Myometrial cell (primary cell): ENCODE results near the gene LYPD3. TPM values are rescaled to one million over a fixed set of nuclear protein-coding genes. Genes with fewer than 3 reads are reported as not detected.

Source experiments
- total RNA-seq: library from RNA; depleted of rRNA; stranded (reverse); fragments of >200 nt; gene quantifications from 2 replicates; pipeline ENCODE4 v1.2.3, GENCODE V29; 2015

Gene LYPD3
- 0.18 TPM in 1 of 2 replicates, not detected in the other for total RNA-seq

GRCh38 chr19:43465468-43466120, at the start of gene LYPD3:
TSS of gene LYPD3 (minus strand) at chr19:43465608. CDS start at chr19:43465571, 37 bp downstream.

GRCh38 chr19:43504426-43505185, 39.2 kb upstream of the LYPD3 start, which contains the start of gene PHLDB3:
TSS of gene PHLDB3 (minus strand) at chr19:43504746. CDS start at chr19:43504118, 628 bp downstream.

GRCh38 chr19:43414554-43414953, 50.9 kb downstream of the LYPD3 start, which contains the start of gene TEX101:
TSS of gene TEX101 (plus strand) at chr19:43414890. CDS start at chr19:43415920, 1,030 bp downstream.

Other genes with a start within 250 kb of the LYPD3 start
- gene PSG9, start 196.1 kb downstream of the LYPD3 start, total RNA-seq = 1.4 and 5.2 TPM in 2 replicates
- 0.29 TPM in 1 of 2 replicates, not detected in the other for gene CD177, start 111.9 kb downstream of the LYPD3 start, total RNA-seq
- gene TEX101, start 50.7 kb downstream of the LYPD3 start, total RNA-seq = not detected in 2 replicates
- gene PHLDB3, start 39.1 kb upstream of the LYPD3 start, total RNA-seq = 4.0 and 15.2 TPM in 2 replicates
- 74.8 and 85.9 TPM in 2 replicates for gene ETHE1, start 61.6 kb upstream of the LYPD3 start, total RNA-seq
- gene ZNF575, start 67.6 kb upstream of the LYPD3 start, total RNA-seq = not detected in 2 replicates
- 42.4 and 50.7 TPM in 2 replicates for gene XRCC1, start 109.9 kb upstream of the LYPD3 start, total RNA-seq
- gene PINLYP, start 110.2 kb upstream of the LYPD3 start, total RNA-seq = 11.3 and 19.6 TPM in 2 replicates
- 5.2 and 7.4 TPM in 2 replicates for gene IRGQ, start 130.5 kb upstream of the LYPD3 start, total RNA-seq
- gene ZNF576, start 131.0 kb upstream of the LYPD3 start, total RNA-seq = 9.6 and 14.1 TPM in 2 replicates
- not detected in 2 replicates for gene SRRM5, start 146.5 kb upstream of the LYPD3 start, total RNA-seq
- 27.7 and 40.1 TPM in 2 replicates for gene ZNF428, start 154.0 kb upstream of the LYPD3 start, total RNA-seq
- 2.6 and 3.5 TPM in 2 replicates for gene CADM4, start 174.2 kb upstream of the LYPD3 start, total RNA-seq
- 125 and 126 TPM in 2 replicates for gene PLAUR, start 204.6 kb upstream of the LYPD3 start, total RNA-seq